ENCODE data around the gene PSEN1. TPM values are rescaled to one million over a fixed set of nuclear protein-coding genes. Genes with fewer than 3 reads are reported as not detected.

The PSEN1 gene
- total RNA-seq, 1 experiment from 2014 or later, result 55.1 TPM

GRCh38 chr14:73234586-73235394 is 98.5 kb downstream of the PSEN1 start:
- BruUV-seq (replicated peaks), result no TSS peak
- ChIA-PET POLR2A (no interaction called here), CTCF (no interaction called here)
- Mint-ChIP-seq H3K4me3 (ENCODE audit: unreplicated experiment) (no peak overlapping the region), H3K9me3 (ENCODE audit: unreplicated experiment) (no peaks in the 10 kb centered on the region), H3K27ac (ENCODE audit: low read depth, unreplicated experiment) (no peak overlapping the region), H3K4me1 (ENCODE audit: insufficient read depth, unreplicated experiment) (peaks cover 26% of the 10 kb centered on the region), H3K36me3 (ENCODE audit: insufficient read depth, unreplicated experiment) (no peaks in the 10 kb centered on the region), H3K27me3 (ENCODE audit: insufficient read depth, unreplicated experiment) (peaks cover 55% of the 10 kb centered on the region)
- intact Hi-C loops (cut with micrococcal nuclease), result no loop called here
- no peak for DNase-seq (ENCODE audit: unreplicated experiment)
- TF ChIP-seq CTCF (IDR thresholded peaks at IDR 0.05; ENCODE audit: unreplicated experiment), result no peak

GRCh38 chr14:73235531-73236155 is 99.3 kb downstream of the PSEN1 start:
- no peaks in the 10 kb centered on the region for H3K9me3 Mint-ChIP-seq (ENCODE audit: unreplicated experiment)

GRCh38 chr14:73236157-73236556 is 99.8 kb downstream of the PSEN1 start:
- POLR2A ChIA-PET, result no interaction called here
- no TSS peak for BruUV-seq (replicated peaks)
- H3K36me3 Mint-ChIP-seq (ENCODE audit: insufficient read depth, unreplicated experiment), result no peaks in the 10 kb centered on the region
- TF ChIP-seq CTCF (IDR thresholded peaks at IDR 0.05; ENCODE audit: unreplicated experiment), result no peak
- H3K9me3 Mint-ChIP-seq (ENCODE audit: unreplicated experiment), result no peaks in the 10 kb centered on the region
- intact Hi-C loops (cut with micrococcal nuclease), result no loop called here
- H3K4me3 Mint-ChIP-seq (ENCODE audit: unreplicated experiment), result peak overlapping the region; percentile 34
- H3K4me1 Mint-ChIP-seq (ENCODE audit: insufficient read depth, unreplicated experiment), result peaks cover 31% of the 10 kb centered on the region
- DNase-seq (ENCODE audit: unreplicated experiment), result no peak
- H3K27ac Mint-ChIP-seq (ENCODE audit: low read depth, unreplicated experiment), result no peak overlapping the region
- CTCF ChIA-PET, result interaction anchor here (1.5 kb wide), 1 partner anchor 63 kb away, joined by 4 read pairs; no protein-coding TSS in a partner anchor
- peaks cover 55% of the 10 kb centered on the region for H3K27me3 Mint-ChIP-seq (ENCODE audit: insufficient read depth, unreplicated experiment)

More at GRCh38 chr14:73235531-73236155, 99.3 kb downstream of the PSEN1 start:
- Mint-ChIP-seq H3K27ac (ENCODE audit: low read depth, unreplicated experiment) (no peak overlapping the region), H3K36me3 (ENCODE audit: insufficient read depth, unreplicated experiment) (no peaks in the 10 kb centered on the region), H3K4me3 (ENCODE audit: unreplicated experiment) (peak overlapping the region; percentile 34), H3K4me1 (ENCODE audit: insufficient read depth, unreplicated experiment) (peaks cover 31% of the 10 kb centered on the region), H3K27me3 (ENCODE audit: insufficient read depth, unreplicated experiment) (peaks cover 55% of the 10 kb centered on the region)
- no peak for DNase-seq (ENCODE audit: unreplicated experiment)
- intact Hi-C loops (cut with micrococcal nuclease), result no loop called here
- TF ChIP-seq CTCF (IDR thresholded peaks at IDR 0.05; ENCODE audit: unreplicated experiment), result no peak
- ChIA-PET CTCF (interaction anchor here (0.6 to 1.5 kb wide), 2 partner anchors 63 to 92 kb away, joined by 3 to 4 read pairs; no protein-coding TSS in a partner anchor), POLR2A (no interaction called here)
- BruUV-seq (replicated peaks), result no TSS peak

GRCh38 chr14:73236752-73237218 is 100.5 kb downstream of the PSEN1 start:
- TF ChIP-seq CTCF (IDR thresholded peaks at IDR 0.05; ENCODE audit: unreplicated experiment), result no peak
- CTCF ChIA-PET, result interaction anchor here (0.6 to 1.5 kb wide), 2 partner anchors 64 to 553 kb away, joined by 3 to 4 read pairs; no protein-coding TSS in a partner anchor
- peaks cover 55% of the 10 kb centered on the region for H3K27me3 Mint-ChIP-seq (ENCODE audit: insufficient read depth, unreplicated experiment)
- H3K9me3 Mint-ChIP-seq (ENCODE audit: unreplicated experiment), result no peaks in the 10 kb centered on the region
- BruUV-seq (replicated peaks), result no TSS peak
- no peaks in the 10 kb centered on the region for H3K36me3 Mint-ChIP-seq (ENCODE audit: insufficient read depth, unreplicated experiment)
- peaks cover 36% of the 10 kb centered on the region for H3K4me1 Mint-ChIP-seq (ENCODE audit: insufficient read depth, unreplicated experiment)
- H3K27ac Mint-ChIP-seq (ENCODE audit: low read depth, unreplicated experiment), result no peak overlapping the region
- intact Hi-C loops (cut with micrococcal nuclease), result no loop called here
- POLR2A ChIA-PET, result no interaction called here
- peak overlapping the region; percentile 70 for H3K4me3 Mint-ChIP-seq (ENCODE audit: unreplicated experiment)
- DNase-seq (ENCODE audit: unreplicated experiment), result no peak
